HG03469 (cell line): ENCODE measurements around the gene VIPR2.
"Not testable (repeated sequence)": the region's sequence is repeated elsewhere in the genome, so short reads cannot be mapped to it uniquely, and the experiment has no call there.

ENCODE experiments used
- ATAC-seq: cut with Tn5 transposase; IDR thresholded peaks from one replicate; pipeline ENCODE4 v1.9.1; 2021; ENCODE audit warnings: mild to moderate bottlenecking, moderate library complexity, moderate number of reproducible peaks; ENCODE audit not compliant: unreplicated experiment

Gene VIPR2

DNA sequence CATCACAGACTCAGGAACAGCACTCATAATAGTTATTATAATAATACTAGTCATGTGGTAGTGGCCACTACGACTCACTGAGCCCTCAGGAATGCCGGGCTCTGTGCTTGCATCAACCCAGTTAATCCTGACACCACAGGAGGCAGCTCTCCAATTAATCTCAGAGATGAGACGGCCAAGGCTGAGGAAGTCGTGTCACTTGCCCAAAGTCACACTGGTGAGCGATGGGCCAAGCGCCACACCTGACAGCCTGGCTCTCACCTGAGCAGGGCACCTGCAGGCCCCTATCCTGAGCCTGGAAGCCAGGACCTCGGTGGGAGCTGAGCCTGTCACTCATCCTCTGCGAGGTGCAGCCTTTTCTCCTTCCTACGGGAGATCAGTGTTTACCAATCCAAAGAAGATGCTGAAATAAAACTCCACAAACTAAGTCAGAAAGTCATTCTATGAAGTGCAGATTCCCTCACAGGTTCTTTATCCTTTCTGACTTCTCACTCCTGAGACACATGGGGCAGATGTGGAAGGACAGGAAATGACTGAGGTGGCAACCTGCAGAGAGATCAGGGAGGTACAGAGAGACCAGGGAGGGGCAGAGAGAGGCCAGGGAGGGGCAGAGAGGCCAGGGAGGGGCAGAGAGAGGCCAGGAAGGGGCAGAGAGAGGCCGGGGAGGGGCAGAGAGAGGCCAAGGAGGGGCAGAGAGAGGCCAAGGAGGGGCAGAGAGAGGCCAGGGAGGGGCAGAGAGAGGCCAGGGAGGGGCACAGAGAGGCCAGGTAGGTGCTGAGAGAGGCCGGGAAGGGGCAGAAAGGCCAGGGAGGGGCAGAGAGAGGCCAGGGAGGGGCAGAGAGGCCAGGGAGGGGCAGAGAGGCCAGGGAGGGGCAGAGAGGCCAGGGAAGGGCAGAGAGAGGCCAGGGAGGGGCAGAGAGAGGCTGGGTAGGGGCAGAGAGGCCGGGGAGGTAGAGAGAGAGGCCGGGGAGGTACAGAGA is 38.5 kb downstream of the VIPR2 start:
- no peak for ATAC-seq

DNA sequence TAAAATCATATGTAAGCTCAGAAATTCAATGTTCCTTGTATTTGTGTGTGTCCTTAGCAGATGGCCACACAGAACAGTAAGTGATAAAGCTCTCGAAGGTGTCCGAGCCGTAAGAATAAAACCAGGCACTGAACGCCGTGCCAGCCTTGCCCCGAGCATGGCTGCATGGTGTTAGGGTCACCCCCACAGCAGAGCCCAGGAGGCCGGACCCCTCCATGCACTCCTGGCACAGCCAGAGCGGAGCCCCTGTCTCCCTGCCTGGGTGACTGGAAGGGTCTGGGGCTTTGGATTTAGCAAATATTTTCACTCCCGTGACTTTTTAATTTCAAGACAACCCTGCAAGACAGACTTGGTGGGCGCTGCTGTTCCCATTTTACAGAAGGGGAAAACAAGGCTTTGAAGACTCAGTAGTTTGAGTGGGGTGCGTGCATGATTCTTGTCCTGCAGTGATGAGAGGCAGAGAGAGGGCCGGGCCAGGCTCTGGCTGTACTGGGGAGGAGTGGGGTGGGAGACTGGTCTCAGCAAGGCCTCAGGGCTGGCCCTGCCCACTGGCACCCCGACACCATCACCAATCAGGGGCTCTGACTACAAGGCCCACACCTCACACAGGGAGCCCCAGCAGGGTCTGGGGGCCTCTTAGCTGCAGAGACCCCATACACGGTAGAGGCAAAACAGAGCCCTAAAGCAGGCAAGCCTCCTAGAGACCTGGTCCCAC is 39.4 kb downstream of the VIPR2 start:
- ATAC-seq: no peak

GRCh38 chr7:159104188-159104920 is 40.3 kb downstream of the VIPR2 start:
- ATAC-seq: no peak

- ATAC-seq: no peak
Measured at GRCh38 chr7:159103382-159104187, 41.1 kb downstream of the VIPR2 start.

- no peak for ATAC-seq
Measured at GRCh38 chr7:159102681-159103381, 41.8 kb downstream of the VIPR2 start.

GRCh38 chr7:159101661-159102091 is 43.0 kb downstream of the VIPR2 start:
- ATAC-seq: not testable (repeated sequence)

DNA sequence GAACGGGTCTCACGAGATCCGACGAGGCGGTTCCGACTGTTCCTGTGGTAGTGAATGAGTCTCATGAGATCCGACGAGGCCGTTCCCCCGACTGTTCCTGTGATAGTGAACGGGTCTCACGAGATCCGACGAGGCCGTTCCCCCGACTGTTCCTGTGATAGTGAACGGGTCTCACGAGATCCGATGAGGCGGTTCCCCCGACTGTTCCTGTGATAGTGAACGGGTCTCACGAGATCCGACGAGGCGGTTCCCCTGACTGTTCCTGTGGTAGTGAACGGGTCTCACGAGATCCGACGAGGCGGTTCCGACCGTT is 43.6 kb downstream of the VIPR2 start:
- not testable (repeated sequence) for ATAC-seq

DNA sequence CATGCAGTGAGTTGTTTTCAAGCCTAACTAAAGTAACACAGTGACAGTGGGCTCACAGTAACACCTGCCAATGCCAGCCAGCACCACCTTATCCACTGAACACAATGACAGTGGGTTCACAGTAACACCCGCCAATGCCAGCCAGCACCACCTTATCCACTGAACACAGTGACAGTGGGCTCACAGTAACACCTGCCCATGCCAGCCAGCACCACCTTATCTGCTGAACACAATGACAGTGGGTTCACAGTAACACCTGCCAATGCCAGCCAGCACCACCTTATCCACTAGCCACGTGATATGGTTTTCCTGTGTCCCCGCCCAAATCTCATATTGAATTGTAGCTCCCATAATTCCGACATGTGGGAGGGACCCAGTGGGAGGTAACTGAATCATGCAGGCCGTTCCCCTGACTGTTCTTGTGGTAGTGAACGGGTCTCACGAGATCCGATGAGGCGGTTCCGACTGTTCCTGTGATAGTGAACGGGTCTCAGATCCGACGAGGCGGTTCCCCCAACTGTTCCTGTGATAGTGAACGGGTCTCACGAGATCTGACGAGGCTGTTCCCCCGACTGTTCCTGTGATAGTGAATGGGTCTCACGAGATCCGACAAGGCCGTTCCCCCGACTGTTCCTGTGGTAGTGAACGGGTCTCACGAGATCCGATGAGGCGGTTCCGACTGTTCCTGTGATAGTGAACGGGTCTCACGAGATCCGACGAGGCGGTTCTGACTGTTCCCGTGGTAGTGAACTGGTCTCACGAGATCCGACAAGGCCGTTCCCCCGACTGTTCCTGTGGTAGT is 44.2 kb downstream of the VIPR2 start:
- ATAC-seq: not testable (repeated sequence)

GRCh38 chr7:159099711-159100231 is 44.9 kb downstream of the VIPR2 start:
- ATAC-seq: no peak

GRCh38 chr7:159098811-159099655 is 45.6 kb downstream of the VIPR2 start:
- no peak for ATAC-seq

DNA sequence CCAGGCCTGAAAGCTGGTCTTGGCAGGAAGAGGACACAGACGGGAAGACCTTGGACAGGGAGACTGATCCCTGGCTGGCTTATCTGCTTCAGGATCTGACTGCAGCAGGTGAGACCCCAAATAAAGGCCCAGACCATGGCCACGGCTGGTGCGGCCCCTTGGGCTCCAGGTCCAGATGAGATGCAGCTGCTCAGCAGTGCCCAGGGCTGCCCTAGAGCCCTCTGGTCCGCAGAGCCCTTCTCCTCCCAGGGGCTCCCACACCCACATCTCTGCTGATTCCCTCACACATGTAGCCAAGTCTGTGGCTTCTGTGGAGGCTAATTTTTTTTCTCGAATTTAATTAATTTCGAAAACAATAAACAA is 46.3 kb downstream of the VIPR2 start:
- no peak for ATAC-seq

DNA sequence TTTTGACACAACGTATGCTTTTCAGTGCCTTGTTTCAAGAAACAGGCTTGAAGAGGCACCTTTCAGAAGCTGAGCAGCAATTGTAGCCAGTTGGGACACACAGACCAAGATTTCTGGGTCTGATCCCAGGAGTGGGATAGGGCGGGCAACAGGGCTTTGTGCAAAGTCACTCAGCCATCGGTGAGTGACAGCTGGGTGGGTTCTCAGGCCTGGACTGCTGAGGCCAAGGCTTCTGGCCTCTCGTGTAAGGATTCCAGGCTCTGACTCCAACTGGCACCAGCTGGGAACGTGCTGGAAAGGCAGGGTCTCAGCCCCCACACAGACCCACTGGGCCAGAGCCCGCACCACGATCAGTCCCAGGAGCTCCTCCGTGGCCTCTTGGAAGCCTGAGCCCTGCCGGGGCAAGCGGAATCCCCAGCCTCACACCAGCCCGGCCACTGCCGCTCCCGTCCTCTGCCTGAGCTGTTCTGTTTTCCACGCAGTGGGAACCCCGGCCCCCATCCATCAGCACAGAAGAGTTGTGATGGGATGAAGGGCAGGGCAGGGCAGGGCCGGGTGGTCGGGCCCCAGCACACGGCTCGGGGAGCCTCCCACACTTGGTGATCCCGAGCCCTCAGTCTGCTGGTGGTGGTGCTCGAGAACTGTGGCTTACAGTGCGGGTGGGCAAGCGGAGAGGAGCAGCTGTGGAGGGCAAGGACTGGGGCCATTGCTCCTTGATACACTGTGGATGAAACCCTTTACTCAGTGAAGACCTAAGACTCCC is 46.8 kb downstream of the VIPR2 start:
- no peak for ATAC-seq

GRCh38 chr7:159096736-159097581 is 47.7 kb downstream of the VIPR2 start:
- ATAC-seq: no peak

- no peak for ATAC-seq
Measured at GRCh38 chr7:159095979-159096411, 48.7 kb downstream of the VIPR2 start.

DNA sequence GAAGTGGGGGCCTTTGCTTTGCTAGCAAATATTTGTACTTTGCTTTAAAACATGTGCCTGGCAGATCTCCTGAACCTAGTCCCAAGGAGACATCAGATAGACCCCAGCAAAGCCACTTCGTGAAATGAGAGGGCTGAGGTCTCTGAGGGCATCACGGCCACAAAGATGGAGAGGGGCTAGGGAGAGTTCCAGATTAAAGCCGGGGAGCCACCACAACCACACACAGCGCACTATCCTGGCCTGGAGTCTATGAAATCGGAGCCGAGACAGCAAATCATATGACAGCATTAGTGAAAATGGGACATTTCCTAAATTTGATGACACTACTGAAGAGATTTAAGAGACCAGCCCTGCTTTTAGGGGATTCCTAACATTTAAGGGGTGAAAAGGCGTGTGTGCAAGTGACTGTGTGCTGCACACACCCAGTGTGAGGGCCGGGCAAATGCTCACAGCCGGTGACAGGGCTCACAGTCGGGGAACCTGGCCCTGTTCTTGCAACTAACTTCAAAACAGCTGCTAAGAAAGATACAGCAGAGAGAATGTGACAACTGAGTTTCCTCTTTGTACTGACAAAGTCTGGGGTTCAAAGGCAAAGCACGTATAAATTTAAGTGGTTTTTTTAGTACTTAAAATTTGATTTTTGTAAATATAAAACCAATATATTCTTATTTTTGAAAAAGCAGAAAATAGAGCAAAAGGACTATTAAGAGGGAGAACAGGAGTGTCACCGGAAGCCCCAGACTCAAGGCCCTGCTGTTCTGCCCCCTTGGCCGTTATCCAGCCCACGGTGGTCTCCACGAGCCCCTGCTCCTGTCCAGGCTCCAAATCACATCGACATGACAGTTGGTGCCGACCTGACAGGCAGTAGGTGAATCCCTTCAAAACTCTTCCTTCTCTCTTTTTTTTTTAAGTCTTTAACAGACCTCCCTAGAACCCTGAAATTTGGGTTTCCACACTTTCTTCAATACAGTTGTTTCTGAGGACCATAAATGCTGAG is 49.5 kb downstream of the VIPR2 start:
- no peak for ATAC-seq
